Right lobe of liver (tissue), 6 donors: ENCODE measurements around the gene HSD11B2. TPM values are rescaled to one million over a fixed set of nuclear protein-coding genes. Genes with fewer than 3 reads are reported as not detected.

Source experiments
- ATAC-seq, 4 donors: fragments of 200-7000 bp; cut with Tn5 transposase; one replicate each; pipeline ENCODE4 v1.9.1; 2020; ENCODE audit warnings: mild to moderate bottlenecking in 4 of 4, moderate library complexity in 4 of 4
- DNase-seq, 3 donors: peaks; one replicate each; pipeline ENCODE4 v3.0.0-alpha.2; 2020
- H3K27ac ChIP-seq, 3 donors: fragments of 200-600 bp; one replicate each; pipeline ENCODE4 v1.8.0; 2022
- H3K27me3 ChIP-seq, 2 donors: fragments of 200-600 bp; one replicate each; pipeline ENCODE4 v1.8.0; 2022
- H3K36me3 ChIP-seq, 4 donors: fragments of 200-600 bp; sonication (generic) in 1 of 4; one replicate each; pipeline versions ENCODE4 v1.5.1 to v1.8.0; 2017 to 2022; ENCODE audit warnings: control low read depth in 1 of 4
- H3K4me1 ChIP-seq, 4 donors: fragments of 200-600 bp; sonication (generic) in 1 of 4; one replicate each; pipeline versions ENCODE4 v1.5.1 to v1.8.0; 2017 to 2022; ENCODE audit warnings: control low read depth in 1 of 4
- H3K4me3 ChIP-seq, 3 donors: fragments of 200-600 bp; one replicate each; pipeline ENCODE4 v1.8.0; 2022
- H3K9me3 ChIP-seq, 4 donors: fragments of 200-600 bp; sonication (generic) in 1 of 4; one replicate each; pipeline versions ENCODE4 v1.5.1 to v1.8.0; 2017 to 2022; ENCODE audit warnings: control low read depth in 1 of 4
- CTCF ChIP-seq, 4 donors: fragments of 200-600 bp in 3 of 4; fragments of 450-650 bp in 1 of 4; IDR thresholded peaks; one replicate each; pipeline versions ENCODE4 v1.5.1 to v1.8.0; 2016 to 2022; ENCODE audit warnings: antibody characterized with exemption in 4 of 4, mild to moderate bottlenecking in 2 of 4
- POLR2A ChIP-seq: fragments of 450-650 bp; IDR thresholded peaks from one replicate; pipeline ENCODE4 v1.6.1; 2017; ENCODE audit warnings: antibody characterized with exemption, mild to moderate bottlenecking
- WGBS: methylation state at CpG from one replicate; pipeline ENCODE4 v1.1.6; 2018; ENCODE audit warnings: low coverage, low lambda C conversion rate; ENCODE audit not compliant: insufficient coverage; ENCODE audit errors: missing lambda C conversion rate; 5-methylcytosine and 5-hydroxymethylcytosine counted together
- intact Hi-C, 2 donors: fragments of 100-400 bp; cut with DNase I; formaldehyde crosslinking; loops; one replicate each; pipeline versions ENCODE4 v1.11.2 to v1.14.1; 2022
- total RNA-seq, 6 experiments: library from RNA; depleted of rRNA in 2 of 6; stranded (reverse); fragments of >200 nt in 2 of 6; fragmentation: NEBNext Ultra II Directional in 3 of 6; extraction: Animal tissue kit (Norgen Biotek cat#: 25700) in 3 of 6; gene quantifications; one replicate each; pipeline versions ENCODE4 v1.1.0 to v1.2.4, GENCODE V29; 2016 to 2023
- donor health status: DM: no; HTN: yes; CAD: no.
- donor health status: DM: no; HTN: no; CAD: no.
- donor health status: DM: no; HTN: no; CAD: no.
- donor health status: DM: no; HTN: yes; CAD: no.
- donor health status: DM: no; HTN: yes; CAD: no.

HSD11B2 gene
- total RNA-seq, 6 experiments from 2014 or later, result 1.3 to 2.7 (median 2.1) TPM

- ATAC-seq (no peak), DNase-seq (no peak)
- peak overlapping the region in 1 of 3 donors; percentile 19 for H3K27ac ChIP-seq
- intact Hi-C loops, result loop anchor here in 1 of 2 donors (10.0 kb wide), 1 partner anchor 139 kb away; no protein-coding TSS in a partner anchor
- no peaks in the 10 kb centered on the region for H3K36me3 ChIP-seq
- H3K4me3 ChIP-seq, result peak overlapping the region in 1 of 3 donors; percentile 6
- WGBS, result 0% methylated on average over 1 of the region's 20 CpGs
- H3K4me1 ChIP-seq, result peaks cover 0 to 5% (median 0%) of the 10 kb centered on the region in 4 donors
- no peaks in the 10 kb centered on the region for H3K9me3 ChIP-seq
- no peak for TF ChIP-seq POLR2A
- no peaks in the 10 kb centered on the region for H3K27me3 ChIP-seq
These were observed 37.1 kb upstream of the HSD11B2 start for GRCh38 chr16:67393788-67394154.

DNA sequence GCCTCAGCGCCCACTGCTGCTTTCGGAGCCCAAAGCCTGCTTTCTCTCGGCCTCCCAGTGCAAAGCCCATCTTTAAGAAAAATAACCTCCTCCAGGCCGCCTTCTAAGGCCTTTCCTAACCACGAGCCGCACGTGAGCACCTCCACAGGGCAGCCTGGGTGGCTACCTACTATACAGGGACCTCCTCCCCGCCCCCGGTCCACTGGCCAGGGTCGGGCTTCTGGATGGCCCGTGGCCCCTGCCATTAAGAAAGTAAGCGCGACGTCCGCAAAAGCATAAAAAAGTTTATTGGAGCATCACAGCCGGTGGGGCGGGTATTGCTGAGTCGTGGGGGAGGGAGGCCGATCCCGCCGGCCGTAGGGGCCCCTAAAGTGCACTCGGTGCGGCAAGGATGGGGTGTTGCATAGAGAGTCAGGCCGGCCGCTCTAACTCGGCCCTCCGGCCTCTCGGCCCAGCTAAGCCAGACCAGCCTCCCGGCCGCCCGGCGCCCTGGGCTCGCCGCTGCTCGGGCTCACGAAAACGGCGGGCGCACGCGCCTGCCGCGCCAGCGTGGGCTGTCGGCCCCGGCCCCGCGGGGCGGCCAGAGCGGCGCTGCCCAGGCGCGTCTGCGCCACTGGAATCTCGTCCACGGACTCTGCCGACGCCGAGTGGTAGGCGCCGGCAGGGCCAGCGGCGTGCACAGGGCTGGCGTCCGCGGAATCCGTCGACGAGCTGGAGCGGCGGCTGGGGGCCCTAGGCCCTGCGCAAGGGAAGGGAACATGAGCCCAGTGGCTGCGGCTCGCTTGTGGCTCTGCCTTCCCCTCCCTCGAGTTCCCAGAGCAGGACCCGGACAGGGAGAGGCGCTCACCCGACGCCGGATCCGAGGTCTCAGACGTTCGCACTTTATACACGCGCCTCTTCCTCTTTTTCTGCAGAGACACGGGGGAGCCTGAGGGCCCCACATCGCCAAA is 36.5 kb upstream of the HSD11B2 start:
- WGBS, result 35% methylated on average over 5 of the region's 88 CpGs
- Histone ChIP-seq H3K36me3 (no peaks in the 10 kb centered on the region), H3K4me3 (no peak overlapping the region), H3K27me3 (no peaks in the 10 kb centered on the region), H3K27ac (no peak overlapping the region), H3K4me1 (peaks cover 0 to 8% (median 0%) of the 10 kb centered on the region in 4 donors), H3K9me3 (no peaks in the 10 kb centered on the region)
- DNase-seq (peak in 1 of 3 donors; percentile 63), ATAC-seq (peak in 3 of 4 donors; percentile 3 to 25 (median 4))
- intact Hi-C loops, result loop anchor here in 1 of 2 donors (10.0 kb wide), 1 partner anchor 140 kb away; no protein-coding TSS in a partner anchor
- no peak for TF ChIP-seq CTCF (IDR thresholded peaks at IDR 0.05)

DNA sequence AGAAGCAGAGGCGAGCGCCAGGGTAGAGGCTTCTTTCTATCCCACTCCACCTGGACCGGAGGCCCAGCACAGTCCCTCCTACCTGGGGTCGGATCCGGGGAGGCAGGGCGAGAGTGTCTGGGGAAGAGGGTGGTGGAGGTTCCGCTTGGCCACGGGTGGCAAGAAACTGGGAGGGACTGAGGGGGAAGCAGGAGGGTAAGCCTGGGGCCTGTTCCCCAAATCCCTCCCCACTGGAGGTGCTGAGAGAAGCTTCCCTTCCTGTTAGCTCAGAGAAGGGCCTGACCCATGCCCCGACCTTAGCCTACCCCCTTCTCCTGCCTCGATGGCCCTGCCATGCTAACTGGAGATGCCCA is 35.8 kb upstream of the HSD11B2 start:
- intact Hi-C loops, result loop anchor here in 1 of 2 donors (10.0 kb wide), 1 partner anchor 140 kb away; no protein-coding TSS in a partner anchor
- Histone ChIP-seq H3K36me3 (no peaks in the 10 kb centered on the region), H3K4me1 (peaks cover 0 to 8% (median 0%) of the 10 kb centered on the region in 4 donors), H3K27me3 (no peaks in the 10 kb centered on the region), H3K4me3 (no peak overlapping the region), H3K27ac (no peak overlapping the region), H3K9me3 (no peaks in the 10 kb centered on the region)
- 0% methylated on average over 1 of the region's 10 CpGs for WGBS
- TF ChIP-seq CTCF (IDR thresholded peaks at IDR 0.05) (no peak), POLR2A (no peak)
- ATAC-seq (peak in 1 of 4 donors; percentile 15), DNase-seq (peak in 1 of 3 donors; percentile 61)

- WGBS, result 55% methylated on average over 6 of the region's 13 CpGs
- TF ChIP-seq POLR2A (no peak), CTCF (IDR thresholded peaks at IDR 0.05) (no peak)
These were observed 35.3 kb upstream of the HSD11B2 start for GRCh38 chr16:67395458-67396158.

More at GRCh38 chr16:67395458-67396158, 35.3 kb upstream of the HSD11B2 start:
- Histone ChIP-seq H3K27ac (no peak overlapping the region), H3K9me3 (no peaks in the 10 kb centered on the region), H3K27me3 (no peaks in the 10 kb centered on the region), H3K4me1 (peaks cover 0 to 8% (median 0%) of the 10 kb centered on the region in 4 donors), H3K36me3 (no peaks in the 10 kb centered on the region), H3K4me3 (no peak overlapping the region)
- intact Hi-C loops, result loop anchor here in 1 of 2 donors (10.0 kb wide), 1 partner anchor 141 kb away; no protein-coding TSS in a partner anchor
- ATAC-seq (no peak), DNase-seq (peak in 1 of 3 donors; percentile 44)
